MCF 10A (cell line): ENCODE measurements around the gene MRRF. TPM values are rescaled to one million over a fixed set of nuclear protein-coding genes. Genes with fewer than 3 reads are reported as not detected.

ENCODE experiments used
- BruUV-seq: library from RNA; stranded (reverse); fragments of 400-500 nt; replicated peaks from 2 replicates; lab custom pipeline; 2021; lab: Mats Ljungman, UMichigan
- CTCF ChIA-PET: fragments of 300-600 bp; sonication (Branson Sonifier 250); formaldehyde crosslinking; extraction: SDS; loops from one replicate; lab custom pipeline; 2021; ENCODE audit warnings: antibody characterized with exemption, inconsistent platforms; lab: Yijun Ruan, JAX
- POLR2A ChIA-PET: fragments of 300-600, 350-650 bp; sonication (Branson Sonifier 250); formaldehyde crosslinking; extraction: SDS; loops from one replicate; lab custom pipeline; 2020; ENCODE audit warnings: antibody characterized with exemption, inconsistent platforms; lab: Yijun Ruan, JAX
- DNase-seq: peaks from one replicate; pipeline ENCODE4 v3.0.0-alpha.2; 2018; ENCODE audit not compliant: unreplicated experiment
- H3K27ac Mint-ChIP-seq: one replicate; pipeline ENCODE4 v1.8.0; 2022; ENCODE audit warnings: mild to moderate bottlenecking, low read depth, mixed read lengths; ENCODE audit not compliant: unreplicated experiment
- H3K27me3 Mint-ChIP-seq: one replicate; pipeline ENCODE4 v1.8.0; 2022; ENCODE audit warnings: mixed read lengths; ENCODE audit not compliant: insufficient read depth, unreplicated experiment
- H3K36me3 Mint-ChIP-seq: one replicate; pipeline ENCODE4 v1.8.0; 2022; ENCODE audit warnings: mild to moderate bottlenecking, moderate library complexity, mixed read lengths; ENCODE audit not compliant: insufficient read depth, unreplicated experiment
- H3K4me1 Mint-ChIP-seq: one replicate; pipeline ENCODE4 v1.8.0; 2022; ENCODE audit warnings: mixed read lengths; ENCODE audit not compliant: insufficient read depth, unreplicated experiment
- H3K4me3 Mint-ChIP-seq: one replicate; pipeline ENCODE4 v1.8.0; 2022; ENCODE audit warnings: mild to moderate bottlenecking, moderate library complexity, mixed read lengths; ENCODE audit not compliant: unreplicated experiment
- H3K9me3 Mint-ChIP-seq: one replicate; pipeline ENCODE4 v1.8.0; 2022; ENCODE audit warnings: mixed read lengths; ENCODE audit not compliant: unreplicated experiment
- CTCF ChIP-seq: fragments of 200-600 bp; IDR thresholded peaks from one replicate; pipeline ENCODE4 v1.8.0; 2022; ENCODE audit warnings: antibody characterized with exemption, mild to moderate bottlenecking; ENCODE audit not compliant: unreplicated experiment
- intact Hi-C: fragments of 100-400 bp; cut with micrococcal nuclease; formaldehyde crosslinking; loops from 2 replicates; pipeline ENCODE4 v1.14.1; 2022
- total RNA-seq: library from RNA; stranded (reverse); gene quantifications from 2 replicates; pipeline ENCODE4 v1.2.3, GENCODE V29; 2022

MRRF gene
- total RNA-seq, 1 experiment from 2014 or later, result 90.3 TPM

- peaks cover 11% of the 10 kb centered on the region for H3K4me1 Mint-ChIP-seq
- POLR2A ChIA-PET, result no interaction called here
- H3K27me3 Mint-ChIP-seq, result no peaks in the 10 kb centered on the region
- intact Hi-C loops, result no loop called here
- no TSS peak for BruUV-seq
- H3K4me3 Mint-ChIP-seq, result no peak overlapping the region
- CTCF ChIA-PET, result interaction anchor here (0.7 kb wide), 1 partner anchor 25 kb away, joined by 3 read pairs; no protein-coding TSS in a partner anchor
- no peaks in the 10 kb centered on the region for H3K36me3 Mint-ChIP-seq
- DNase-seq, result no peak
- H3K9me3 Mint-ChIP-seq, result no peaks in the 10 kb centered on the region
- no peak overlapping the region for H3K27ac Mint-ChIP-seq
- no peak for TF ChIP-seq CTCF
These were observed 110.3 kb downstream of the MRRF start for GRCh38 chr9:122374885-122375420.

DNA sequence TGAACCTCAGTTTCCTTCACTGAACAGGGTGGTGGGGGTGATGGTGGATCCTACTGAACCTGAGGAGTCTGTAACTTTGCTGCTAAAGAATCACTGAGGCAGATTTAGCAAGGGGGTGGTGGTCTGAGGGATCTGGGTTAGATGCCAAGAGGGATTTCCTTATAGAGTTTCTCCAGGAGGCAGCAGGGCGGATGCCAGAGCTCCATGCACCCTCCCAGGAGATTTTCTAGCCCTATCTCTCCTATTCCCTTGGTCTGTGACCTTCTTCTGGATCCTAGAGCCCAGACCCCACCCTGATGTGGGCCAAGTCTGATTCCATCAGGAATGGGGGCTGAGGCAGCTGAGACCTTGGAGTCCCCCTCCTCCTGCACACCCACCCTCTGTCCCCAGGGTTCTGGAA lies 112.1 kb downstream of the MRRF start:
- BruUV-seq, result no TSS peak
- POLR2A ChIA-PET, result interaction anchor here (0.6 to 0.7 kb wide), 2 partner anchors 18 to 1003 kb away, joined by 3 to 5 read pairs; no protein-coding TSS in a partner anchor
- CTCF ChIA-PET, result interaction anchor here (0.6 to 0.8 kb wide), 2 partner anchors 10 to 253 kb away, joined by 3 read pairs; no protein-coding TSS in a partner anchor
- H3K36me3 Mint-ChIP-seq, result no peaks in the 10 kb centered on the region
- H3K27ac Mint-ChIP-seq, result peak overlapping the region; percentile 27
- H3K9me3 Mint-ChIP-seq, result no peaks in the 10 kb centered on the region
- no peak for DNase-seq
- peaks cover 11% of the 10 kb centered on the region for H3K4me1 Mint-ChIP-seq
- H3K27me3 Mint-ChIP-seq, result no peaks in the 10 kb centered on the region
- intact Hi-C loops, result no loop called here
- H3K4me3 Mint-ChIP-seq, result no peak overlapping the region
- no peak for TF ChIP-seq CTCF

- Mint-ChIP-seq H3K9me3 (no peaks in the 10 kb centered on the region), H3K4me3 (no peak overlapping the region), H3K36me3 (no peaks in the 10 kb centered on the region), H3K27me3 (no peaks in the 10 kb centered on the region), H3K4me1 (peaks cover 12% of the 10 kb centered on the region), H3K27ac (peak overlapping the region; percentile 27)
- ChIA-PET CTCF (interaction anchor here (0.6 to 1.4 kb wide), 3 partner anchors 10 to 78 kb away, joined by 3 to 5 read pairs (median 3); no protein-coding TSS in a partner anchor), POLR2A (interaction anchor here (0.7 kb wide), 1 partner anchor 1004 kb away, joined by 3 read pairs; no protein-coding TSS in a partner anchor)
- TF ChIP-seq CTCF, result no peak
- BruUV-seq, result no TSS peak
- no peak for DNase-seq
- intact Hi-C loops, result no loop called here
These were observed 112.8 kb downstream of the MRRF start for GRCh38 chr9:122377241-122378164.

DNA sequence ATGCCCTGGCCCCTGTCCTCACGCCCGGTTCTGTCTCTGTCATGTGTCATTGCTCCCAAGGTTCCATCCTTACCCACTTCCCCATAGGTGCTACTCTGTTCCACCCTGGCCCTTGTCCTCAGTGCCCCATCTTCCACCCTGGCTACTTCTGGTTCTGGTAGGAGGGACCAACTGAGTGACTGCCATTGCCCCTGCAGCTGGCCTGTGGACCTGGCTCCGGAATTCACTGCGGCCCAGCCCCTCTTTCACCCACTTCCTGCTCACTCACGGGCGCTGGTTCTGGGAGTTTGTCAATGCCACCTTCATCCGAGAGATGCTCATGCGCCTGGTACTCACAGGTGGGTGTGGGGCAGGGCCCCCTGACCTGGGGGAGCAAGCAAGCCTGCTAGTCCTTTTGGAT lies 113.6 kb downstream of the MRRF start:
- intact Hi-C loops, result no loop called here
- POLR2A ChIA-PET, result no interaction called here

More for the DNA sequence above, 113.6 kb downstream of the MRRF start:
- DNase-seq, result no peak
- Mint-ChIP-seq H3K9me3 (no peaks in the 10 kb centered on the region), H3K4me3 (no peak overlapping the region), H3K4me1 (peaks cover 19% of the 10 kb centered on the region), H3K27ac (no peak overlapping the region), H3K27me3 (no peaks in the 10 kb centered on the region), H3K36me3 (no peaks in the 10 kb centered on the region)
- CTCF ChIA-PET, result interaction anchor here (1.0 to 2.3 kb wide), 6 partner anchors 9 to 279 kb away, joined by 3 to 8 read pairs (median 4); no protein-coding TSS in a partner anchor
- BruUV-seq, result no TSS peak
- no peak for TF ChIP-seq CTCF
